Skeletal muscle tissue (tissue), 4 donors: ENCODE measurements around the gene PDZK1IP1. TPM values are rescaled to one million over a fixed set of nuclear protein-coding genes. Genes with fewer than 3 reads are reported as not detected.

Source experiments
- H3K27ac ChIP-seq: one replicate; pipeline ENCODE4 v1.7.0; 2013; ENCODE audit warnings: mild to moderate bottlenecking, low read depth, low read length, inconsistent platforms
- H3K27me3 ChIP-seq, 3 donors: one replicate each; pipeline ENCODE4 v1.7.0; 2013; ENCODE audit warnings: low read length in 3 of 3; ENCODE audit not compliant: control insufficient read depth in 3 of 3, insufficient read depth in 3 of 3
- H3K36me3 ChIP-seq, 3 donors: one replicate each; pipeline ENCODE4 v1.7.0; 2013; ENCODE audit warnings: low read length in 3 of 3; ENCODE audit not compliant: control insufficient read depth in 3 of 3, insufficient read depth in 3 of 3
- H3K4me1 ChIP-seq, 3 donors: one replicate each; pipeline ENCODE4 v1.7.0; 2013; ENCODE audit warnings: low read length in 3 of 3, mild to moderate bottlenecking in 3 of 3; ENCODE audit not compliant: control insufficient read depth in 3 of 3, insufficient read depth in 3 of 3
- H3K4me3 ChIP-seq, 3 donors: one replicate each; pipeline ENCODE4 v1.7.0; 2013; ENCODE audit warnings: low read length in 3 of 3
- H3K9ac ChIP-seq, 3 donors: one replicate each; pipeline ENCODE4 v1.7.0; 2013; ENCODE audit warnings: low read length in 3 of 3, mild to moderate bottlenecking in 3 of 3, moderate library complexity in 2 of 3, low read depth in 1 of 3
- H3K9me3 ChIP-seq, 3 donors: one replicate each; pipeline ENCODE4 v1.7.0; 2013; ENCODE audit warnings: low read length in 3 of 3; ENCODE audit not compliant: control insufficient read depth in 3 of 3
- total RNA-seq: library from RNA; depleted of rRNA; stranded (reverse); fragments of >200 nt; gene quantifications from one replicate; pipeline ENCODE4 v1.2.3, GENCODE V29; 2014
- donor health status: Osteomylitis.

The PDZK1IP1 gene
- total RNA-seq, 1 donor from 2014 or later: not detected

DNA sequence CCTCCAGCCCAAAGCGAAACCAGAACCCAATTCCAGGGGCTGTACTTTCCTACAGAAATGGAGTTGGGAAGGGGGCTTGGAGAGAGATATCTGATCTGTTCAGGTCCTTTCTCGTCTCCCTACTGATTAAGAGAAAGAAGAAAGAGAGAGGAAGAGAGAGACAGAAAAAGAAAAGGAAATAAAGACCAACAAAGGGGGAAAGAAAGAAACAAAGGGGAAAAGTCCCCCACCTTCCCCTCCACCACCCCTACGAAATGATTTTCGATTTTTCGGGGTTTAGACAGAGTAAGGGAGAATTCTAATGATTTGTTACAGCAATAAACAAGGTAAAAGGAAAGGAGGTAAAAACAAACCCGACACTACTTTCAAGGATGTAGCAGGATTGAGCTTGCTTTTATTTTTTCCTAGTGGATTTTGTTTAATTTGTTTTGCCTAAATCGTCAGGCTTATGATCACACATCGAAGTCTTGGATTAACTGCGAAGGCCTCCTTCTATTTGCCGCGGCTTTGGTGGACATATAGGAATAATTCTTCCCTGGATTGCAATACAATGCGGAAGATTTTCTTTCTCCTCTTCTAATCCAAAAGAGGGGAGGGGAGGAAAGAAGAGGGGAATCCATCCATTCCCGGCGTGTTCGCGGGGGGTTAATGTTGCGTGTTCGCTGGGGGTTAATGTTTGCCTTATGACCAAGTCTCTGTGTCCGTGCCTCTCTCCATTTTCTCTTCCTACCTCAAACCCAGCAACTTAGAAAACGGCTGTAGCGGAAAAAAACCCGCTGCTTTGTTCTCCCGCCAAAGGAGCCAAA, 40.3 kb upstream of the PDZK1IP1 start:
- peak overlapping the region in 2 of 3 donors; percentile 14 to 60 for H3K9ac ChIP-seq
- no peaks in the 10 kb centered on the region for H3K36me3 ChIP-seq
- H3K4me1 ChIP-seq: peaks cover 10 to 19% (median 11%) of the 10 kb centered on the region in 3 donors
- H3K4me3 ChIP-seq: peak overlapping the region in 2 of 3 donors; percentile 52 to 65
- no peaks in the 10 kb centered on the region for H3K9me3 ChIP-seq
- peaks cover 84 to 87% (median 86%) of the 10 kb centered on the region in 3 donors for H3K27me3 ChIP-seq
- H3K27ac ChIP-seq: peak overlapping the region; percentile 58

DNA sequence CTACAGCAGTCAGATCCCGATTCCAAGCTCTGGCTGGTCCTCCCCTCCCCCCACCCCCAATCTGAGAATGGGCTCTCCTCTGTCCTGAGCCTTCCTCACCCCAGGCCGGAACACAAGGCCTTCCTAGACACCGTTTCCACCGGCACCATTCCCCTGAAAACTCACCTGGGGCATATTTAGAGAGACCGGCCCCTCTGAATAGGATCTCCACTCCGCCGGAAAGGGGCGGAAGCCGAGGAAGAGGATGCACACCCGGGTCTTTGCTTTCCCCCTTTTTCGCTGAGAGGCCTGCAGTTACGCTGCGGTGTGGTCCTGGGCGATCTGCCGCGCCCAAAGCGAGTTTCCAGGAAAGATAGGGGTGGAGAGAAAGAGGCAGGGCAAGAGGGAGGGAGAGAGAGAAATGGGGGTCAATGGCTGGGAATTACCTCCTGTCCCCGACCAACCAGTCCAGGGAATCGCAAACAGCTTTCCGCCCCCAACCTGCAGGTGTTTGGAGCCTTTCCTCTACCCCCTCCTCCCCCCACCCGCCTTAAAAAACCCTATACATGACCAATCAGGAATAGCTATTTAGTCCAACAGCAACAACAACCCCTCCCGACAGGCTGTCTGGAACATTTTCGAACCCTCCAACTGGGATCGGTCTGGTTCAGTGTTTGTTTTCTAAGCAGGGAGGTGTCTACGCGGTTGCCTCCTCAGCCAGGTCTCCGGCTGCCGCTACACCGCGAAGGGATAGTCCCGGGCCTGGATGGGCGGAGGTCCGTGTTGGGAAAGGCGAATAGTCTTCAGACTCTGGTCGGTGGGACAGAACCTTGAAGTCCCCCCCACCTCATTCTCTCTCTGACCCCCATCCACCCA, 39.4 kb upstream of the PDZK1IP1 start:
- H3K4me1 ChIP-seq: peaks cover 16 to 21% (median 18%) of the 10 kb centered on the region in 3 donors
- H3K27ac ChIP-seq: peak overlapping the region; percentile 58
- H3K9me3 ChIP-seq: no peaks in the 10 kb centered on the region
- peaks cover 88 to 94% (median 90%) of the 10 kb centered on the region in 3 donors for H3K27me3 ChIP-seq
- H3K36me3 ChIP-seq: no peaks in the 10 kb centered on the region
- peak overlapping the region in 2 of 3 donors; percentile 14 to 62 for H3K9ac ChIP-seq
- H3K4me3 ChIP-seq: peak overlapping the region; percentile 40 to 65 (median 52)

DNA sequence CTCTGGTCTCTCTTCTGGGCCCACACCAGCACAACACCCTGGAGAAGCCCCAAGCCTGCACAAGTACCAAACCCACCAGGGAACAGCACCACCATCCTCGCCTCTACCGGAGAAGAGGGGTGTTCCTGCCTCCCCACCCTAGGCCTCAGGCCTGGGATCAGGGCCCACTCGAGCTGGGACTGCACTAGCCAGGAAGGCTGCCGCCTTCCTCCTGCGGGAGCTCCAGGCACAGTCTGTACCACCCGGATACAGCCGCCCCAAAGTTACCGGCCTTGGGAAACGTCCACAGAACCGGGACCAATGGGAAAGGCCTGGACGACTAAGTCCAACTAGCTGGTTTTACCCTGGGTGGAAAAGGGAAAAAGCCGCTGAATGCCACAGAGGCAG, 38.8 kb upstream of the PDZK1IP1 start:
- H3K36me3 ChIP-seq: no peaks in the 10 kb centered on the region
- peak overlapping the region; percentile 58 for H3K27ac ChIP-seq
- peak overlapping the region in 1 of 3 donors; percentile 62 for H3K9ac ChIP-seq
- H3K9me3 ChIP-seq: no peaks in the 10 kb centered on the region
- peaks cover 89 to 95% (median 90%) of the 10 kb centered on the region in 3 donors for H3K27me3 ChIP-seq
- H3K4me3 ChIP-seq: peak overlapping the region in 2 of 3 donors; percentile 24 to 65
- peaks cover 16 to 21% (median 18%) of the 10 kb centered on the region in 3 donors for H3K4me1 ChIP-seq

DNA sequence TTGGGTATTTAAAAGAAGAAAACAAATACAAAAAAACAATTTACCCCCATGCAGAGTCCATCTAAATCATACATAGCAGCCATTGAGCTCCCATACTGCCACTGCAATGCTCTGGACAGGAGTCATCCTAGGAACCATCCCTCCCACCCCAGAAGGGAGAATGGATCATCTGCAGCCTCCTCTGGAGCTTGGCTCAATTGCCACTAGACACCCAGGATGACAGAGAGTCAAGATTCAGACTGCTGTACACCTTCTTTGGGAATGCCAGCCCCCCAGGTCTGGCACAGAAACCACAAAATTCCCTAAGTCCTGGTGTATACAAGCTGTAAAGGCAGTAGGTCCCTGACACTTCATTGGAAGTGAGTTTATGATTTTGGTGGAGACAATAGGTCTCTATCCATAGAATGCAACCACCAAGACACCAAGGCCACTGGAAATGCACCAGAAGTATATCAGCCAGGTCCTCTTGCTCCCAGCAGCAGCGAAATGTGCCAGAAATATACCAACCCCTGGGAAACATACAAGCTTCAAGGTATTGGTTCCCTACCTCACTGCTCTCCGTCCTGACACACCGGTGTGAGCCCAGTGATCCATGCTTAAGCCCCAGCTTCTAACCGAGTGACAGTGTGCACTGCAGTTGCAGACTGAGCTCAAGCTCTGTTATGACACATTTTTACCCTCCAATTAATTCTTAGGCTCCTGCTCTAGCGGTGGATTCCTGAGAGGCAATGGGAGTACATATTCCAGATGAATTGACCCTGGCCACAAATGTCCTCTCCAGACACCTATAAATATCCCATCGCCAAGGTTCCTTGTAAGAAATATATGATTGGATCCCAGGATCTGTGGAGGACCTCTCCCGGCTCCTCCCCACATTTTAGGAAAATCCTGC, 37.8 kb upstream of the PDZK1IP1 start:
- Histone ChIP-seq H3K36me3 (no peaks in the 10 kb centered on the region), H3K4me1 (peaks cover 15 to 21% (median 18%) of the 10 kb centered on the region in 3 donors), H3K27me3 (peaks cover 90 to 93% (median 91%) of the 10 kb centered on the region in 3 donors), H3K9me3 (no peaks in the 10 kb centered on the region), H3K4me3 (no peak overlapping the region), H3K9ac (no peak overlapping the region), H3K27ac (no peak overlapping the region)

DNA sequence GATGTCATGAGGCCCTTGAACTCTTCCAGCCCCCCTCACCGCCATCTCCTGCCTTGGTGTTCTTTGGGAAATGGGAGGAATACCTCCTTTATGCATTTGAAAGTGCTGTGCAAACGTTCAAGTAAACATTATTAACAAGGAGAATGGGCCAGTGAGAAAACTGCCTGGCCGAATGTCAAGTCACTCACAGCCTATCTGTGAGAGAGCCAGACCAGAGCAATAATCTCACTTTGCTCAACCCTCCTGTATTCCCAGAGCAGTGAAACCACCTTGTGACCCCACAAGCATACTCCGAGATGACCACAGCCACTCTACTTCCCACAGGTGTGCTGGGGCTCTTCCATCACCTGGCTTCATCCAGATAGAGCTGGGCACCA, 37.0 kb upstream of the PDZK1IP1 start:
- H3K4me1 ChIP-seq: peaks cover 11 to 20% (median 18%) of the 10 kb centered on the region in 3 donors
- no peak overlapping the region for H3K4me3 ChIP-seq
- H3K36me3 ChIP-seq: no peaks in the 10 kb centered on the region
- peaks cover 91 to 93% (median 92%) of the 10 kb centered on the region in 3 donors for H3K27me3 ChIP-seq
- H3K9me3 ChIP-seq: no peaks in the 10 kb centered on the region
- no peak overlapping the region for H3K27ac ChIP-seq
- no peak overlapping the region for H3K9ac ChIP-seq

DNA sequence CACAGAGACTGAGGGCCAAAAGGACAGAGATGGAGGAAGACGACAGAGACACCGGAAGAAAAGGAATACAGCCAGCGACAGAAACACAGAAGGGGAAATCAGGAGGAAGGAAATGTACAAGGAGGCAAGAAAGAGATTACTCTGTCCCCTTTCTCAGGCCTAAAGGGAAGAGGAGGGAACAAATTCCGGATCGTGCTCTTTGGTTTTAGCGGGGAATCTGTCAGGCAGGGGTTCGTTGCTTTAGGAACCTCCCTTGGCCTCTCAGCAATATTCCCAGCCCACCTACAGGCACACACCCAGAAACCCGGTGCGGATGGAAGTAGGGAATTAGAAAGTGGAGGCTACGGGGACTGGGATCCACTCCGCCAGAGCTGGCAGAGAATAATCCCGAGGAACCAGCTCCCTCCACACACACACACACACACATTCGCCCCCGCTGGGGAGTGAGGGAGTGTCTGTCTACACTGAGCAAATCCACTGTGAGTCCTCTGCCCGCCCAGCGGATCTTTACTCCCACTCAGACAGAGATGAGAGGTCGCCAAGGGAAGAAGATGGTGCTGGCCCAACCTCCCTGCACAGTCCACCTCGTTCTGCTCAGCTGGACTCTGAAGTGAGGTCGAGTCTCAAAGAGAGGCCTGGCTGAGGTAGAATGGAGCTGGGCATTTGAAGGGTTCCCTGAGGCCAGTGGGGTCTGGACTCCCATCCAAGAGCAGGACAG, 36.4 kb upstream of the PDZK1IP1 start:
- Histone ChIP-seq H3K9me3 (no peaks in the 10 kb centered on the region), H3K27ac (no peak overlapping the region), H3K4me3 (peak overlapping the region in 2 of 3 donors; percentile 7 to 13), H3K27me3 (peaks cover 90 to 93% (median 92%) of the 10 kb centered on the region in 3 donors), H3K36me3 (no peaks in the 10 kb centered on the region), H3K9ac (no peak overlapping the region), H3K4me1 (peaks cover 7 to 14% (median 13%) of the 10 kb centered on the region in 3 donors)

DNA sequence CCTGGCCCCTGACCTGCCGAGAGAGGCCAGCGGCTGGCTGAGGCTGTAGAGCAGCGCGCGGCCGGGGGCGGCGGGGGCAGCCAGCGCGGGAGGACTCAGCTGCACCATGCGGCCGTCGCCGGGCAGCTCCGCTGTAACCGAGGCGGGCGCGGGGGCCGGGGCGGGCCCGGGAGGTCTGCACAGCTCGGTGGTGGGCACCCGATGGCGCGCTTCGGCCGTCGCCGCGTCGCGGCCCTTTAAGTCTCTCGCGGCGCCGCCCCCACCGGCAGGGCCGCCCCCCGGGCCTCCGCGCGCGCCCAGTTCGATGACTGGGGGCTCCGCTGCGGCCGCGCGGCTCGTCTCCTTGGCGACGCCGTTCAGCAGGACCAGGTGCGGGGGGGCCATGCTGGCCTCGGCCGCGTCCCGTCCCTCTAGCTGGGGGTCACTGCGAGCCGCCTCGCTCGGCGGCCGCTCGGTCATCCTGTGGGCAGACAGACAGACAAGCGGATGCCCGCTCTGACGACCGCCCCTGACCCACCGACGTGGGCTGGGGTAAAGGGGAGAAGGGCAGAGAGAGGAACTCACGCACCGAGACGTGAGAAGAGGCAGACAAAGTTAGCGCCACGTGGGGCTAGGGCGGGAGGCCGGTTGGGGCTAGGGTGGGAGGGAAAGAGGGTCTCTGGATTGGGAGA, 35.7 kb upstream of the PDZK1IP1 start:
- H3K36me3 ChIP-seq: peaks cover 0 to 2% (median 0%) of the 10 kb centered on the region in 3 donors
- H3K9me3 ChIP-seq: no peaks in the 10 kb centered on the region
- H3K27ac ChIP-seq: no peak overlapping the region
- H3K9ac ChIP-seq: no peak overlapping the region
- H3K4me3 ChIP-seq: peak overlapping the region in 1 of 3 donors; percentile 45
- H3K27me3 ChIP-seq: peaks cover 88 to 90% (median 89%) of the 10 kb centered on the region in 3 donors
- peaks cover 6 to 11% (median 11%) of the 10 kb centered on the region in 3 donors for H3K4me1 ChIP-seq

DNA sequence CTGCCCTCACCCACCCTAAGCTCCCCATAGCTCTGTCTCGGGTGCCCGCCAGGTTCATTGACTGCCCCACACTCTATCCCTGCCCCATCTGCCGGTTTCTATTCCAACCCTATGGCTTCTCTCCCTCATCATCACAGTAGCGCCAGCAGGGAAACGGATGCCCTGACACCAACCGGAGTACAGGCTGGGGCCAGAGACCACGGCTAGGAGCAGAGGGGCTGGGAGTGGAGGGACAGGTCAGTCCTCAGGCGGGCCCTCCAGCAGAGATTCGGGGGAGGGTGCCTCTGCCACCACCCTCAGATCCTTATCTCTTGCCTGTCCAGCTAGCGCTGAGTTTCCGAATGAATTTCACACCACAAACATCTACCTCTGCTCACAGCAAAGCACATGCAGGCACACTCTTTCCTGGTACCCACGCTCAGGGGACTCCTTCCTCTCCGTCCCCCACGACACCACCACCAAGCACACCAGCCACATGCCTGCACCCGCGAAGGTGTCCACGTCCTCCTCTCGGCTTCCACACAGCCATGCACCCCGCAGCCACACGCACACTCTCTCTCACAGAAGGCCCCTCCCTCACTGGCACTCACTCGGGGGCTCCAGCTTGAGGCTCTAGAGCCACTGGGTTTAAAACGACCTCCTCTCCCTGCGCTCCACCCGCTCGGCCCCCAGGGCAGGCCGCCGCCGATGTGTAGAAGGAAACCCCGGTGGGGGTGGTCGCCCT, 35.0 kb upstream of the PDZK1IP1 start:
- H3K36me3 ChIP-seq: peaks cover 0 to 2% (median 0%) of the 10 kb centered on the region in 3 donors
- no peak overlapping the region for H3K27ac ChIP-seq
- H3K4me1 ChIP-seq: peaks cover 6 to 11% (median 11%) of the 10 kb centered on the region in 3 donors
- no peaks in the 10 kb centered on the region for H3K9me3 ChIP-seq
- H3K9ac ChIP-seq: no peak overlapping the region
- H3K4me3 ChIP-seq: peak overlapping the region in 1 of 3 donors; percentile 9
- H3K27me3 ChIP-seq: peaks cover 81 to 84% (median 83%) of the 10 kb centered on the region in 3 donors
